SK-N-SH (cell line): ENCODE measurements around the gene SPINK14. TPM values are rescaled to one million over a fixed set of nuclear protein-coding genes. Genes with fewer than 3 reads are reported as not detected.

Experiments
- CTCF ChIA-PET: fragments of 300-600, 350-600 bp; formaldehyde crosslinking; extraction: SDS; loops from one replicate; lab custom pipeline; 2021; lab: Yijun Ruan, JAX
- POLR2A ChIA-PET: fragments of 350-600 bp; sonication (Branson Sonifier 250); formaldehyde crosslinking; extraction: SDS; loops from one replicate; lab custom pipeline; 2020; ENCODE audit warnings: antibody characterized with exemption, inconsistent platforms; lab: Yijun Ruan, JAX
- DNase-seq: peaks from one replicate; pipeline ENCODE4 v3.0.0; 2012
- H2AFZ ChIP-seq: fragments of 200-600 bp; sonication (generic); 2 replicates; pipeline ENCODE4 v1.8.1; 2016; ENCODE audit warnings: antibody characterized with exemption, mild to moderate bottlenecking, low read depth
- H3F3A ChIP-seq: fragments of 200-600 bp; sonication (generic); replicated peaks from 2 replicates; pipeline ENCODE3; 2016; ENCODE audit warnings: antibody characterized with exemption, mild to moderate bottlenecking; ENCODE audit not compliant: insufficient read depth
- H3K27ac ChIP-seq, 2 experiments: fragments of 200-500 bp in 1 of 2; fragments of 200-600 bp in 1 of 2; sonication (Bioruptor generic) in 1 of 2; sonication (generic), shearing (Covaris generic) in 1 of 2; 2 replicates each; pipeline versions ENCODE4 v1.5.1 to v1.6.1; 2014 to 2016; ENCODE audit warnings: low read depth in 2 of 2, inconsistent platforms in 1 of 2, low read length in 1 of 2, mild to moderate bottlenecking in 1 of 2, mixed read lengths in 1 of 2
- H3K27me3 ChIP-seq: fragments of 200-600 bp; sonication (generic), shearing (Covaris generic); 2 replicates; pipeline ENCODE4 v1.6.1; 2016; ENCODE audit warnings: mixed run types; ENCODE audit not compliant: insufficient read depth
- H3K36me3 ChIP-seq, 2 experiments: fragments of 200-500 bp in 1 of 2; fragments of 200-600 bp in 1 of 2; sonication (Bioruptor generic) in 1 of 2; sonication (generic) in 1 of 2; replicated peaks in 1 of 2; 2 replicates each; pipeline versions ENCODE3 to v1.5.1; 2014 to 2016; ENCODE audit warnings: low read length in 1 of 2, mild to moderate bottlenecking in 1 of 2; ENCODE audit not compliant: insufficient read depth in 2 of 2, control insufficient read depth in 1 of 2
- H3K4me1 ChIP-seq, 2 experiments: fragments of 200-500 bp in 1 of 2; fragments of 200-600 bp in 1 of 2; sonication (Bioruptor generic) in 1 of 2; sonication (generic), shearing (Covaris generic) in 1 of 2; 2 replicates each; pipeline versions ENCODE4 v1.5.1 to v1.6.1; 2014 to 2016; ENCODE audit warnings: low read depth in 1 of 2, low read length in 1 of 2, mixed run types in 1 of 2; ENCODE audit not compliant: insufficient read depth in 2 of 2, control insufficient read depth in 1 of 2
- H3K4me2 ChIP-seq: fragments of 200-600 bp; sonication (generic), shearing (Covaris generic); 2 replicates; pipeline ENCODE4 v1.6.1; 2017; ENCODE audit warnings: mixed run types
- H3K4me3 ChIP-seq, 2 experiments: fragments of 200-500 bp in 1 of 2; fragments of 200-600 bp in 1 of 2; sonication (Bioruptor generic) in 1 of 2; sonication (generic), shearing (Covaris generic) in 1 of 2; 2 replicates each; pipeline versions ENCODE4 v1.5.1 to v1.8.1; 2014 to 2016; ENCODE audit warnings: low read depth in 2 of 2, inconsistent platforms in 1 of 2, low read length in 1 of 2, mild to moderate bottlenecking in 1 of 2, mixed read lengths in 1 of 2, moderate library complexity in 1 of 2
- H3K79me2 ChIP-seq: fragments of 200-600 bp; sonication (generic); 2 replicates; pipeline ENCODE4 v1.8.1; 2017; ENCODE audit warnings: mild to moderate bottlenecking; ENCODE audit not compliant: insufficient read depth
- H3K9ac ChIP-seq: fragments of 200-600 bp; sonication (generic); 2 replicates; pipeline ENCODE4 v1.6.1; 2017; ENCODE audit warnings: mixed run types
- H3K9me2 ChIP-seq: fragments of 200-600 bp; sonication (generic); 2 replicates; pipeline ENCODE4 v1.6.1; 2017; ENCODE audit warnings: mixed run types
- H3K9me3 ChIP-seq: fragments of 200-600 bp; sonication (generic); 2 replicates; pipeline ENCODE4 v1.6.1; 2017; ENCODE audit warnings: mixed run types, mild to moderate bottlenecking, moderate library complexity
- H4K20me1 ChIP-seq: fragments of 200-600 bp; sonication (generic); 2 replicates; pipeline ENCODE4 v1.6.1; 2017; ENCODE audit warnings: mild to moderate bottlenecking, mixed run types; ENCODE audit not compliant: insufficient read depth
- CHD2 ChIP-seq: fragments of 150-350 bp; IDR thresholded peaks from 2 replicates; pipeline ENCODE4 v1.6.1; 2018; ENCODE audit warnings: low read length; ENCODE audit not compliant: partially characterized antibody
- EP300 ChIP-seq, 2 experiments: IDR thresholded peaks; 2 replicates each; pipeline versions ENCODE4 v1.4.0 to v1.6.1; 2012; ENCODE audit warnings: borderline replicate concordance in 1 of 2, low read depth in 1 of 2, low read length in 1 of 2
- FOSL2 ChIP-seq: IDR thresholded peaks from 2 replicates; pipeline ENCODE4 v1.4.0; 2012; ENCODE audit warnings: low read depth, mild to moderate bottlenecking, moderate library complexity, borderline replicate concordance
- GABPA ChIP-seq: IDR thresholded peaks from 2 replicates; pipeline ENCODE4 v1.4.0; 2012; ENCODE audit warnings: low read depth, mild to moderate bottlenecking
- IRF3 ChIP-seq: fragments of 150-350 bp; IDR thresholded peaks from 2 replicates; pipeline ENCODE4 v1.6.1; 2016; ENCODE audit warnings: mild to moderate bottlenecking, low read depth, low read length
- JUND ChIP-seq: IDR thresholded peaks from 2 replicates; pipeline ENCODE4 v1.4.0; 2012
- MXI1 ChIP-seq: IDR thresholded peaks from 2 replicates; pipeline ENCODE4 v1.6.1; 2012; ENCODE audit warnings: mild to moderate bottlenecking, low read depth, low read length, improper control_type of control experiment
- NFIC ChIP-seq: IDR thresholded peaks from 2 replicates; pipeline ENCODE4 v1.4.0; 2012; ENCODE audit warnings: borderline replicate concordance
- NRF1 ChIP-seq: IDR thresholded peaks from 2 replicates; pipeline ENCODE4 v1.6.1; 2012; ENCODE audit warnings: low read depth, mild to moderate bottlenecking, low read length
- POLR2AphosphoS5 ChIP-seq: IDR thresholded peaks from 2 replicates; pipeline ENCODE4 v1.6.1; 2012; ENCODE audit warnings: low read depth, low read length
- RAD21 ChIP-seq: IDR thresholded peaks from 2 replicates; pipeline ENCODE4 v1.6.1; 2012; ENCODE audit warnings: mild to moderate bottlenecking, low read length
- SIN3A ChIP-seq: IDR thresholded peaks from 2 replicates; pipeline ENCODE4 v1.6.1; 2012; ENCODE audit warnings: low read depth, mild to moderate bottlenecking, low read length, moderate library complexity, borderline replicate concordance
- TAF1 ChIP-seq: IDR thresholded peaks from 2 replicates; pipeline ENCODE4 v1.6.1; 2012; ENCODE audit warnings: low read depth, mild to moderate bottlenecking, low read length, moderate library complexity, borderline replicate concordance
- USF2 ChIP-seq: fragments of 150-350 bp; IDR thresholded peaks from 2 replicates; pipeline ENCODE4 v1.6.1; 2017; ENCODE audit warnings: antibody characterized with exemption, low read length, low read depth, borderline replicate concordance
- WGBS: methylation state at CpG from one replicate; pipeline ENCODE4 v1.1.6; 2017; ENCODE audit warnings: low lambda C conversion rate; 5-methylcytosine and 5-hydroxymethylcytosine counted together
- polyA plus RNA-seq, 3 experiments: library from polyadenylated mRNA; depleted of rRNA; stranded (reverse); fragments of >200 nt; gene quantifications; 2 replicates each; pipeline ENCODE4 v1.2.3, GENCODE V29; 2012
- TF ChIP-seq, protein P1 (sequence below): IDR thresholded peaks from 2 replicates; pipeline ENCODE4 v1.4.0; 2012; ENCODE audit warnings: low read depth, borderline replicate concordance
- TF ChIP-seq, protein P2 (sequence below): IDR thresholded peaks from 2 replicates; pipeline ENCODE4 v1.4.0; 2012; ENCODE audit warnings: low read depth, borderline replicate concordance
- TF ChIP-seq, protein P3 (sequence below): IDR thresholded peaks from 2 replicates; pipeline ENCODE4 v1.6.1; 2012; ENCODE audit warnings: mild to moderate bottlenecking, low read depth, low read length, moderate library complexity
- TF ChIP-seq, protein P4 (sequence below): IDR thresholded peaks from 2 replicates; pipeline ENCODE4 v1.4.0; 2012; ENCODE audit warnings: low read depth

SPINK14 gene
- polyA plus RNA-seq, 1 of the 3 experiments (the other 2 are of a cell fraction): not detected

DNA sequence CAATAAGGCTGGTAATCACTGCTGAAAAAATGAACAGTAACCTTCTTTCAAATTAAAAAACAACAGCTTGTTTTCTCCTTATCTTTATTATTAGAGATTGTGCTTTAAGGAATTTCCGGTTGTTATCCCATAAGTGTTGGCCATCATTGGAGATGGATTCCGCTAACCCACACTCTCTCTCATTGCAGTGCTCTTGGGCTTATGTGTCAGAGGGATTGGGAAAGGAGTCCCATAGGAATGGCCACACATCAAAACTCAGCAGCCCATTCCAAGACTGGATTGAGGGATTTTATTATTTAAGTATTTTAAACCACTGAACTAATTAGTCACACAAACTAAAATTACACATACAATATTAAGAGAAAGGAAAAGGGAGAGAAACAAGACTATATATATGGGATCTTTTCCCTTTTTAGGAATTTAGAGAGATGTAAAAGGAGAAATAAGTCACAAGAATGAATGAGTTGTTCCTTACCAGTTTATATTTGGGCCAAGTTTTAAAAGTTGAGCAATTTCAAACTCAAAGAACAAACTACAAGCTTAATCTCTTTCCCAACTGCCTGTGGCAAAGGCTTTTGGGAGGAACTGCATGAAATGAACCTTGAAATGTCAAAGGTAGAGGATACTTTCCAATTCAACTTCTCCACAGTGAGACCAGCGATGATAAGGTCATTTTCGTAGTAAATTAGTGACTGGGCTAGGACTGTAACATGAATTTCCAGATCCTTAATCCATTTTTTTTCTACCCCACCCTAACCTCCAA is 36.9 kb downstream of the SPINK14 start:
- no peak overlapping the region for H3K27ac ChIP-seq
- no peaks in the 10 kb centered on the region for H4K20me1 ChIP-seq
- no peaks in the 10 kb centered on the region for H3K4me1 ChIP-seq
- no peaks in the 10 kb centered on the region for H3K9me2 ChIP-seq
- TF ChIP-seq, protein P1, sequence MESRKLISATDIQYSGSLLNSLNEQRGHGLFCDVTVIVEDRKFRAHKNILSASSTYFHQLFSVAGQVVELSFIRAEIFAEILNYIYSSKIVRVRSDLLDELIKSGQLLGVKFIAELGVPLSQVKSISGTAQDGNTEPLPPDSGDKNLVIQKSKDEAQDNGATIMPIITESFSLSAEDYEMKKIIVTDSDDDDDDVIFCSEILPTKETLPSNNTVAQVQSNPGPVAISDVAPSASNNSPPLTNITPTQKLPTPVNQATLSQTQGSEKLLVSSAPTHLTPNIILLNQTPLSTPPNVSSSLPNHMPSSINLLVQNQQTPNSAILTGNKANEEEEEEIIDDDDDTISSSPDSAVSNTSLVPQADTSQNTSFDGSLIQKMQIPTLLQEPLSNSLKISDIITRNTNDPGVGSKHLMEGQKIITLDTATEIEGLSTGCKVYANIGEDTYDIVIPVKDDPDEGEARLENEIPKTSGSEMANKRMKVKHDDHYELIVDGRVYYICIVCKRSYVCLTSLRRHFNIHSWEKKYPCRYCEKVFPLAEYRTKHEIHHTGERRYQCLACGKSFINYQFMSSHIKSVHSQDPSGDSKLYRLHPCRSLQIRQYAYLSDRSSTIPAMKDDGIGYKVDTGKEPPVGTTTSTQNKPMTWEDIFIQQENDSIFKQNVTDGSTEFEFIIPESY: no peak
- TF ChIP-seq NFIC: no peak
- TF ChIP-seq USF2: no peak
- TF ChIP-seq, protein P2, sequence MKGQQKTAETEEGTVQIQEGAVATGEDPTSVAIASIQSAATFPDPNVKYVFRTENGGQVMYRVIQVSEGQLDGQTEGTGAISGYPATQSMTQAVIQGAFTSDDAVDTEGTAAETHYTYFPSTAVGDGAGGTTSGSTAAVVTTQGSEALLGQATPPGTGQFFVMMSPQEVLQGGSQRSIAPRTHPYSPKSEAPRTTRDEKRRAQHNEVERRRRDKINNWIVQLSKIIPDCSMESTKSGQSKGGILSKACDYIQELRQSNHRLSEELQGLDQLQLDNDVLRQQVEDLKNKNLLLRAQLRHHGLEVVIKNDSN: no peak
- no peak for TF ChIP-seq MXI1
- no peak for TF ChIP-seq IRF3
- no peak for TF ChIP-seq POLR2AphosphoS5
- TF ChIP-seq GABPA: no peak
- TF ChIP-seq, protein P3, sequence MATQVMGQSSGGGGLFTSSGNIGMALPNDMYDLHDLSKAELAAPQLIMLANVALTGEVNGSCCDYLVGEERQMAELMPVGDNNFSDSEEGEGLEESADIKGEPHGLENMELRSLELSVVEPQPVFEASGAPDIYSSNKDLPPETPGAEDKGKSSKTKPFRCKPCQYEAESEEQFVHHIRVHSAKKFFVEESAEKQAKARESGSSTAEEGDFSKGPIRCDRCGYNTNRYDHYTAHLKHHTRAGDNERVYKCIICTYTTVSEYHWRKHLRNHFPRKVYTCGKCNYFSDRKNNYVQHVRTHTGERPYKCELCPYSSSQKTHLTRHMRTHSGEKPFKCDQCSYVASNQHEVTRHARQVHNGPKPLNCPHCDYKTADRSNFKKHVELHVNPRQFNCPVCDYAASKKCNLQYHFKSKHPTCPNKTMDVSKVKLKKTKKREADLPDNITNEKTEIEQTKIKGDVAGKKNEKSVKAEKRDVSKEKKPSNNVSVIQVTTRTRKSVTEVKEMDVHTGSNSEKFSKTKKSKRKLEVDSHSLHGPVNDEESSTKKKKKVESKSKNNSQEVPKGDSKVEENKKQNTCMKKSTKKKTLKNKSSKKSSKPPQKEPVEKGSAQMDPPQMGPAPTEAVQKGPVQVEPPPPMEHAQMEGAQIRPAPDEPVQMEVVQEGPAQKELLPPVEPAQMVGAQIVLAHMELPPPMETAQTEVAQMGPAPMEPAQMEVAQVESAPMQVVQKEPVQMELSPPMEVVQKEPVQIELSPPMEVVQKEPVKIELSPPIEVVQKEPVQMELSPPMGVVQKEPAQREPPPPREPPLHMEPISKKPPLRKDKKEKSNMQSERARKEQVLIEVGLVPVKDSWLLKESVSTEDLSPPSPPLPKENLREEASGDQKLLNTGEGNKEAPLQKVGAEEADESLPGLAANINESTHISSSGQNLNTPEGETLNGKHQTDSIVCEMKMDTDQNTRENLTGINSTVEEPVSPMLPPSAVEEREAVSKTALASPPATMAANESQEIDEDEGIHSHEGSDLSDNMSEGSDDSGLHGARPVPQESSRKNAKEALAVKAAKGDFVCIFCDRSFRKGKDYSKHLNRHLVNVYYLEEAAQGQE: no peak
- TF ChIP-seq, protein P4, sequence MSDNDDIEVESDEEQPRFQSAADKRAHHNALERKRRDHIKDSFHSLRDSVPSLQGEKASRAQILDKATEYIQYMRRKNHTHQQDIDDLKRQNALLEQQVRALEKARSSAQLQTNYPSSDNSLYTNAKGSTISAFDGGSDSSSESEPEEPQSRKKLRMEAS: no peak
- no peak for TF ChIP-seq SIN3A
- TF ChIP-seq RAD21: no peak
- no peak for TF ChIP-seq EP300 (IDR thresholded peaks at IDR 0.05; ENCODE audit: borderline replicate concordance in 1 of 2, low read depth in 1 of 2, low read length in 1 of 2)
- no peak for TF ChIP-seq JUND
- no peak for TF ChIP-seq FOSL2
- no peak for TF ChIP-seq CHD2
- no peak for TF ChIP-seq TAF1
- no peak for TF ChIP-seq NRF1
- no peaks in the 10 kb centered on the region for H3K79me2 ChIP-seq
- H3F3A ChIP-seq: no peaks in the 10 kb centered on the region
- CTCF ChIA-PET: no interaction called here
- H3K9ac ChIP-seq: no peak overlapping the region
- no peak overlapping the region for H3K4me3 ChIP-seq
- H3K36me3 ChIP-seq: no peaks in the 10 kb centered on the region
- DNase-seq: no peak
- H3K9me3 ChIP-seq: no peaks in the 10 kb centered on the region
- H2AFZ ChIP-seq: no peak overlapping the region
- no peaks in the 10 kb centered on the region for H3K27me3 ChIP-seq
- 47% methylated on average over 4 of the region's 4 CpGs for WGBS
- POLR2A ChIA-PET: no interaction called here
- no peak overlapping the region for H3K4me2 ChIP-seq
